ENCODE measurements around the gene ME3.
"Not testable (repeated sequence)": the region's sequence is repeated elsewhere in the genome, so short reads cannot be mapped to it uniquely, and the experiment has no call there.

Gene ME3

DNA sequence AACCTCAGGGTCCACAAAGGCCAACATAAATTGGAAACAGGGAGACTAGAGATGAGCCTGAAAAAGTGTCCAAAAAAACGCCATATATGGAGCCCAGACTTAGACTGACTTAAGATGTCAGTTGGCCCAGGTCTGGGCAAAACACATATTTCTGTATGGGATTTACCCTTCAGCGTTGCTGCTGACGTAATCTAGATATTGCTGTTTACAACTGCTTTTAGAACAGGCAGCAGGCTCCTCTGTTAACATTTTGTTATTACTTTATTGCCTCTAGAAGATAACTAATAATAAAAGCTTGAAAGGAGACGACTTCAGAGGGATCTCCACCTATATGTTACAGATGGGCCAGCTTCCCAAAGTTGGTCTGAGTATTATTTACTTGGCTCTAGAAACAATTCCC is 8.7 kb downstream of the ME3 start:
- ATAC-seq (no peak), DNase-seq (no peak)

DNA sequence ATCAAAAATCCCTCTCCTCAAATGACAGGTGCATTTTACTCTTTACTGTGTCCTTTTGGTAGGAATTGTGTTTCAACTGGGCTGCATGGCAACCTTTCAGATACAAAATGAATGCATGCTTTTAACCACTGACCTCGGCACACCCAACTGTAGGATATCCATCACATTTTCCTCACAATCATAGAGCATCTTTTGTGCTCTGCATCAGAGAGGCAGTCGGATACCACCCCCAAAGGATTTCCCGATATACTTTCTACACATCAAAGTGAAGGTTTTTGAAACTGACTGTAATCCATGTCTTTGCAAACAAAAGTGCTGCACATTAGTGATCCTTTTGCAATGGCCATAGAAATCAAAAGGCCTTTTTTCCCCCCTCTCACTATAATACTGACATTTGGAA is 9.1 kb downstream of the ME3 start:
- ATAC-seq = no peak
- no peak for DNase-seq

DNA sequence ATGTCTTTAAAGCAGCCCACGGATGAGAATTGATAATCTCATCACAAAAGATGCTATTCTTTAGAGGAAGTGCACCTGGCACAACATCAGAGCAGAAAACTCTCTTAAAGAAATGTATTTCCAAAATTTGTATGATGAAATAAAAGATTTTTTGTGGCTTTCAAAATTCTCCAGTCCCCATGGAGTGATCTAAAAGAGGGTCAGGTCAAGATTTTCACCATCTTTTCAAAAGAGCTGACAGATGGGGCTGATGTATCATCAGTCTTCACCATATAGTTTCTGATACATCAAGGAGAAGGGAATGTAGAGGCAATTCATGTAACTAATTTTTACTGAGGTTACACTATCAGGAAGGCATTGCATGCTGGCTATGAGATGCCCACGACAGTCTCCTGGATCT is 11.7 kb downstream of the ME3 start:
- ATAC-seq (no peak), DNase-seq (no peak)

DNA sequence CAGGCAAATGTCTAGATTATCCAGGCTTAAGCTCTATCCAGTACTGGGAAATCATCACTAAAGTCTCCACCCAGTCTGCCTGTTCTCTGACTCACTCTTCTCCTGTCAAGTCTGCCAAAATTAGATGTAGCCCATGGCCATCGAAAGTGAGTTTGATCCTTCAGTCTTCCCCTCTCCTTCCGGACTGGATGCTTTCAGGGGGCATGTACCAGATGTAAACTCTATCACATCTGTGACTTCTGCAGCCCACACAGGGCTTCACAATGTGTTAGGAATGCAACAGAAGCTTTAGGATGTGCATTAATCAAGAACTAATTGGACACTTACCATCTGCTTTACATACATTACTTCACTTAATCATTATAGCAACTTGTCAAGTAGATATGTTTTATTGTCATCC is 12.3 kb downstream of the ME3 start:
- ATAC-seq (no peak), DNase-seq (no peak)

DNA sequence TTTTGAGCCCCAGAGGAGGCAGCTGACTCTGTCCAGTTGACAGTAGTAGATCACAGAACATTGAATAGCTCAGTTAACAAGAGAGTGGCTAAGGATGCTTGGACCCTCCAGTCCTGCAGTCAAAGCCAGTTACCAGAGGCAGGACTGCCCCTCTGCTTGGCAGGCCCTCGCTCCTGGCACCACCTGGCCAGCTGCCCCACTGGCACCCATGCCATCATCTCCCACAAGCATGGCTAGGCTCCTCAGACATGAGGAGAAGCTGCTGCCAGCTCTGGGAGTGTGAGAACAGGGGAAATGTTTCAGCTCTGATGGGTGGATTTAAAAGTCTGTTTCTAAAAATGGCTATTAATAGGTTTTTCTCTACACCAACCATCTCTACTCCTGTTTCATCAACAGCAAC is 13.9 kb downstream of the ME3 start:
- DNase-seq = no peak
- ATAC-seq = no peak

DNA sequence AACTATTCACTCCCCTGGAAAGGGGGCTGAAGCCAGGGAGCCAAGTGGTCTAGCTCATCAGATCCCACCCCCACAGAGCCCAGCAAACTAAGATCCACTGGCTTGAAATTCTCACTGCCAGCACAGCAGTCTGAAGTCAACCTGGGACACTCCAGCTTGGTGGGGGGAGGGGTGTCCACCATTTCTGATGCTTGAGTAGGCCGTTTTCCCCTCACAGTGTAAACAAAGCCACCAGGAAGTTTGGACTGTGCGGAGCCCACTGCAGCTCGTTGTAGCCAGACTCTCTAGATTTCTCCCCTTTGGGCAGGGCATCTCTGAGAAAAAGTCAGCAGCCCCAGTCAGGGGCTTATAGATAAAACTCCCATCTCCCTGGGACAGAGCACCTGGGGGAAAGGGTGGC is 27.2 kb downstream of the ME3 start:
- DNase-seq = not testable (repeated sequence)

DNA sequence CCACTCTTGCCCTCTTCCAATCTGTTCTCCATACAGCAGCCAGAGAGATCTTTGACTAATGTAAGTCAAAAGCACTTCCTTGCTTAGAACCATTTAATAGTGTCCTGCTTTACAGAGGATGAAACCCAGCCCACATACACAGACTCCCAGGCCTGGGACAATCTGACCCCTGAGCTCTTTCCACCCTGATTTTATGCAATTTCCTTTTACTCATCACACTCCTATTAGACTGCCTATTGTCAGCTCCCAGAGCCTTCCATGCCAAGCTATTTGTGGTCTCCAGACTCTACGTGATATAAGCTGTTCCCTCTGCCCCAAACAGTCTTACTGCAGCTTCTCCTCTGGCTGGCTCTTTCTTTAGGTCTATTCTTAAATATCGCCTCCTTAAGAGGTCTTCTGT is 28.1 kb downstream of the ME3 start:
- no peak for DNase-seq
- ATAC-seq = no peak

More for the DNA sequence above, 27.2 kb downstream of the ME3 start:
- ATAC-seq = not testable (repeated sequence)

DNA sequence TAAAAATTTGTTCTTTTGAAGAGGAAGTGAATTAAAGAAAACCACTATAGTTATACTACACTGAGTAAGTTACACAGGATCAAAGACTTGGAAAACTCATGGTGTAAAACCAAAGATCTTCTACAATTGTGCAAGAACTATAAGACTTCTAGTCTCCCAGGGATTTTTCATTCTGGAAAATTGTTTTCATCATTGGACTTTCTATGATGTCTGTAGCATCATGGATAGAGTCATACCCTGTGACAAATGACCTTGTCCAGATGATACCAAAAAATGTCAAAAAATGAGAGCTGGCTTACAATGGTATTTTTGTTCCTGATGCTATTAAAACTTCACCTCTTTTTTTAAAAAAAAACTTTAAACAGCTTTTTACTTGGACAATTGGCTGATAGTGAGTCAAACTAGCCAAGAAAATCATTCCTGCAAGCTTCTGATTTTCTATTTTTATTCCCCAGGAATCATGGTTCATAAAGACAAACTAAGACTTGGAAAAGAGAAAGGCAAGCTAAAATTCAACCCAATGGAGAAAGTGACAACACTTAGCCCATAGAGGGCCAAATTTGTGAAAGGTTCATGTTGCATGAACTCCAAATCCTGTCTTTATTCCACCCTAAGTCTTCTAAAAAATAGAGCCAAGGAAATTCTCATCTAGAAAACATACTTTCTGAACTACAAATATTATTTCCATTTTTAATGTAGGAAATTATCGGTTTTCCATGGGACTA is 30.7 kb downstream of the ME3 start:
- ATAC-seq (no peak), DNase-seq (no peak)

DNA sequence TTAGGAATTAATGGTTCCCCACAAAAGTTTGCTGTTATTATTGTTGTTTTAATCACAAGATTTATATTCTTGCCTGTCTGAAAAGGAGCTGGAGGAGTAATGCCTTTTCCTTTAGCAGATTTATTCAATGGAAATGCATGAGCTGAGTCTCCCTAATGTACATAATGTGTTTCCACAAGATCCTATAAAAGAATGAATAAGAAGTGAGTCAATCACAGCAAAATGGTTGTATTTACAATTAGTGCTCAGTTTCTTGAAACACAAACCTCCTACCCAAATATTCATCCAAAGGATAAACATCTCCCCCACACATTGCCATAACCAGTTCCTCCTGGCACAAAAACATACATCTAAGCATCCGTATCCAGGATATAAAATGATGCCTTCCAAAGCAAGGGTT is 33.3 kb downstream of the ME3 start:
- DNase-seq (no peak), ATAC-seq (no peak)

DNA sequence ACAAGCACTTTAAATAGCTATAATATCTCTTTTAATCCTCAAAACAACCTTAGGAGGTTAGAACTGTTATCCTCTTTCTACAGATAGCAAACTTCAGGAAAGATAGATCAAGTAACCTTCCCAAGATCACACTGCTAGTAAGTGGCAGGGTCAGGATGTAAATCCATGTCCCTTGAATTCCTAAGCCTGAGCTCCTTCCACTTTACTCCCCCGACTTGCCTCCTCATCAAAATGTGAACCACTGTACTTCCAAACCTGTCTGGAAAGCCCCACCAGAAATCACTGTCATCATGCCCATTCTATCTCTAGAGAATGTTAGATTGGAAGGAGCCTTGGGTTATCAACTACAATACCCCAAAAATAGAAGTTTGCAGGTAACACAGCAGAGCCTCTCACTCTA is 33.7 kb downstream of the ME3 start:
- ATAC-seq (no peak), DNase-seq (no peak)

DNA sequence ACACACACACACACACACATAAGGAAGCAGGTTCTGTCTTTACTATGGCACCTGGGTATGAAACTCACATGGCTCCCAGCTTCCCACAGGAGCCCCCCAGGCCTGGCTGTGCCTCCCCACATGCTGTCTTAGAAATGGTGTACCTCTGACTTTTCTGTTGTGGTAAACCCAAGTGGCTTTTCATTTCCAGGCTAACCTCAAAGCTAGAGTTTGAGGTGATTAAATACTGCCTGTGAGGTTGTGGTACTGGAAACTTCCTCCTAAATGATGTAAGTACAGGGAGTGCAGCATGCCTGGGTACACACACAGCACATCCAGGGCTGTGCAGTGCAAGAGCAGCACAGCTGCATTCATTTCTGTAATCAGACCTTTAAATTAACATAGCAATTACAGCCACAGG is 34.4 kb downstream of the ME3 start:
- peak; percentile 86 for ATAC-seq
- DNase-seq = peak; percentile 37

DNA sequence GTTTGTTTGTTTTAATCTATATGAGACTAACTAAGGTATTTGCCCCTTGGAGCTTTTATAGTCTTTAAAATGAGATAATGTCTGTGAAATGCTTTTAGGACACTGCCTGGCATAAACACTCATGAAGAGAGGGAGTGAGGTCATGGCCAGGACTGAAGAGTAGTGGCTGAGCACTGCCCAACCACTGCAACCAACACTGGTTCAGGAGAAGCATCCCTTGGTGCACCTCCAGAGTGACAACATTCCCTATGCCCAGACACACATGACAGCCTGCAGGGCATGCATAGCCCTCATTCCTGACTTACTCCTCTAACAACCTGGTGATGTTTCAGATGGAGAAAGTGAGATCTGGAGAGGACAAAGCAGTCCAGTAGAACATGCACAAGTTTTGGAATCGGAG is 36.1 kb downstream of the ME3 start:
- DNase-seq = no peak
- ATAC-seq = no peak

DNA sequence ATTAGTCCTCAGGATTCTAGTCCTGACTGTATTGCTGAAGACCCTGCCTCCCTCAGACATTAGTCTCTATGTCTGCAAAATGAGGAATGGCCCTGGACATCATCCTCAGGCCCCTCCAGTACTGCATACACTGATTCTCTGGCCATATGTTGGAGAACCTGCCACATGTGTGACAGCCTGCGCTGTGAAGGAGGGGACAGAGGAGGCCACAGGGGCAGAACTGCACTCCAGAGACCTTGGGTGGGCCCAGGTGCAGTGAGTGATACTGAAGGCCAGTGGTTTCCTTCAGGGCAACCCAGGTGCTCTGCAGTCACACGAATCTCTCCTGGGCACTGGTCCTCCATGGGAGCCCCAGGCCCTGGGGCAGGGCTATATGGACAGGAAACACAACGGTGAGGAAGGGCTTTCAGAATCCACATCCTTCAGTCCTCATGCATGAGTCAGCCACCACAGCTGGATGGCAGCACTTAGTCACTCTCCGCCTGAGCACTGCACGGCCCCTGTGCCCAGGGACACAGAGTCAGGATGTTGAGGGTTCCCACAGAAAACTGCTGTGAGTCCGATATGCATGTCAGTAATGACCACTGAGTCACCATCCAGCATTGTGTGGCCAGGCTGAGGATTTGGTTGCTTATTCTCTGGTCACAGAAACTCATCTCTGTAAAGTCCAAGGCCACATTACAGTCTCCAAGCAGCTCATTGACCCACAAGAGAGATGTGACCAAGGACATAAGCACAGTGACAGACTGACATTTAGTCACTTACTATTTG is 39.7 kb downstream of the ME3 start:
- ATAC-seq (peak; percentile 97), DNase-seq (peak; percentile 64)

DNA sequence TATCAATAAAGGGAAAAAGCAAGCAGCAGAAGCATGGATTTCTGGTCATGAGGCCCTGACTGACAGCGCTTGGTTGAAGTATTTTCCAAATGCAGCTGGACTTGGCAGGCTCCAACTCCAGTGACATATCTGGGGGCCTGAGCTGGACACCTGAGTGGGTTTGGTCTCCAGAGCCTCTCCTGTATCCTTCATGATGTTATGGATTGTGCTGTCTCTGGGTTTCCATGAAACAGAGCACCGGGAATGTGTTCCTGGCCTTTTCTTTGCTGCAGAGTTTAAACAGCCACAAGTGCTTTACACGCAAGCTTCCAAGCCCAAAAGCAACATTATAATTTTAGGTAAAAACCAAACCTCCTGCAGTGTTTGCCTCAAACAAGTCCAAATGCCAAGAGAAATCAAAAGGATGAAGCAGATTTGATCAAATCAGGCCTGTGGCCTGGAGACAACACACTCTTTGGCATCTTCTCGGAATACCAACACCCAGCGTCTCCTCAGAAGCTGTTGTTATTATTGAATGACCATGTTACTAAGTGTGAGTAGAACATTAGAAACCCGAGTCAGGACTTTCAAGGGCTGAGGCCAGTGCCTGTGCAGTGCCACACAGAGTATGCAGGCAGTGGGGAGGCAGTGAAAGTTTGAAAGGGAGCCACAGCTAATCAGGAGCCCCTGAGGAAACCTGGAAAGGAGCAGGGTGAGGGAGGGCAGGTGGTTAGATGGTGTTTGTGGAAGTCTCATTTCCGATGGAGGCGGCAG is 42.0 kb downstream of the ME3 start:
- DNase-seq = no peak
- ATAC-seq = no peak

DNA sequence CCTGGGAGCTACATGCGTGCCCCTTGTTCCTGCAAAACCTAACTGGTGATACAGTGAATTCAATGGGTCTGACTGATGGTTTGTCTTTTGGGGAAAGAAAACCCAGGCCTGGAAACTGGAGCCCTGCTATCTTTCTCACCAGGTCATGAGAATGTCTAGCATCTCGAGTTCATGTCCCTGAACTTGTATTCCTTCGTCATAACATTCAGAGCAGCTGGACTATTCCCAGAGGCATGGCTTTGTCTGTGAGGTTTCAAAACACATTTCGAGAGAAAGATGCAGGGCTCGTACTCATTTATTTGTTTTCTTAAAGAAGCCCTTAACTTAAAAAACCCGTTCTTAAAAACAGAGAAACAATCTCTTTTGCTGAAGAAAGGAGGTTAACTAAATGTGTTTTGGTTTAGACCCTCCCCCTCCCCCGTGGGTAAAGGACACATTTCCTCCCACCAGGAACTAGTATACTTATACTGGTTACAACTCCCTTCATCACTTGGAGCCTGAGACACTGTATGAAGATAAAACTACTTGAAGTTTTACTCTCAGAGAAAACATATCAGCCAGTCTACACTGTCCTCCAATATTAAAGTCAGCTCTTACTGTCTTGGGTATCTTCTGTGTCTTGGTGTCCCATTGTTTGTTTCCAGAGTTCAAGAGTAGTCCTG is 43.2 kb downstream of the ME3 start:
- DNase-seq (no peak), ATAC-seq (no peak)

DNA sequence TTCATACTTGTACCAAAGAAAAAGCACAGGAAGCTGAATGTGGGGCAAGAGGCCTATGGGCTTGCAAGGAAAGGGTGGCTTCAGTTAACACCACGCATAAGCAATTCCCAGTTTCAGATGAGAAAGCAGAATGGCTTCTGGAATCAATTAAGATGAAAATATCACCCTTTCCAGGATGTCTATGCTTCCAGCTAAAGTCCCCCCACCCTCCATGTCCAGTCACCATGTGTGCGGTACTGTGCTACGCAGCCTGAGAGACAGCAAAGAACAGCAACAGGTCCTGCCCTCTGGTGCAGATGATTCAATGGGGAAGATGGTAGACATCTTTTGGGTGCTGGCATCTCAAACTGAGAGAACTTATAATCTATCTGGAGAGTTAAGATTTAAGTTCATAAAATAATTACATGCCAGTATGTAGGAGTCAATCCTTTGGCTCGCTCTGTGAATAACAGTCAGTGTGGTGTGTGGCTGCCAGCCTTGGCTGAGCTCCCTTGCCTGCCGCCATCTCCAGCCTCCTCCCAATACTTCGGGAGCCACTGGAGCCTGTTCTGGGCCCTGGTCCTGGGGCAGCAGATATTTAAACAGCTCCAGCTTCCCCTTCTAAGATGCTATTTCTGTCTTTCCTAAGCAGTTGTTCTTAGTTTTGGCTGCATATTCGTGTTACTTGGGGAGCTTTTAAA is 44.5 kb downstream of the ME3 start:
- DNase-seq (no peak), ATAC-seq (no peak)

DNA sequence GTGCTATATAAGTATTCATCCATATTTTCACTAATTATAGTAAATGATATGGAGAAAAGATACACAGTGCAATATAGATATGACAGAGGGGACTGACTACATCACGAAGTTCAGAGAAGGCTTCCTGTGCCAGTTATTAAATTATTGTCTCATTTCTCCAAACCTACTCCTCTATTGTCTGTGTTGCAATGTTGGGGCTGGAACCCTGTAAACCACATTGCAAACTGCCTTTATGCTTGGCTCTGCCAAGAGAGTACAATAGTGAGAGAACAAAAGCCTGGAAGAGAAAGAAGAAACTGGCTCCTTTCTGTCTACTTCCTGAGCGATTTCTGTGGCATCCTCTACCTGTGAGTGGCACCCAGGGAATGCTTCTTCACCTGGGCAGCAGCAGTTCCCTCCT is 46.4 kb downstream of the ME3 start:
- ATAC-seq = no peak
- DNase-seq = no peak

DNA sequence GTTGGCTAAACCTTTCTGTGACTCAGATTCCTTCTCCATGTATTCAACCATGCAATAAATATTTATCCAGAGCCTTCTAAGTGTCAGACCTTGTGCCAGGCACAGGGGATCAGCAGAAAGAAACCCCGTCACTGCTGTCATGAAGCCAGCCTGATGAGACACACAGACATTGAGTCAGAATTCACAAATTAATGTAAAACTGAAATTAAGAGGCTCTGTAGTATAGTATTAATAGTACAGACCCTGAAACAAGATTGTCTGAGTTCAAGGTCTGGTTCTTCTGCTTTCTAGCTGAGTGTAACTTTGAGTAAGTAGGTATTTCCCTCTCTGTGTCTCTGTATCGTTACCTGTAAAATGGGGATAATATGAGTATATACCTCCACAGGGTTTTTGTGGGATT is 46.9 kb downstream of the ME3 start:
- DNase-seq = no peak
- ATAC-seq = no peak

DNA sequence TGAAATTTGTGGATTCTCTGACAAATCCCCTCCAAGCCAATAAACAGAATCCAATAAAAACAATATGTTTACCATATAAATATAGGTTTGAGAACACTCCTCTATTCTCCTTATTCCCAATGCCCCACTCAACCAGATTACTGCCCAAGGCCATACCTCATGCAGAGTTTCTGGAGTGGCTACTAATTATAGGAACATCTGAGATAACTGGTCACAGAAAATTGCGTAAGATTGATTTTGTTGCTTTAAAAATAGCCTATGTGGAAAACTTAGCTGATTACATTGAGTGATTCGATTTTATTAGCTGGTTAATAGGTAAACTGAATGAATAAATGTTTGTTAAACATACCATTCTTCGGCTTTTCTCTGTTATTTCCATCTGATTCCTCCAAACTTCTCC is 48.0 kb downstream of the ME3 start:
- no peak for ATAC-seq
- no peak for DNase-seq

DNA sequence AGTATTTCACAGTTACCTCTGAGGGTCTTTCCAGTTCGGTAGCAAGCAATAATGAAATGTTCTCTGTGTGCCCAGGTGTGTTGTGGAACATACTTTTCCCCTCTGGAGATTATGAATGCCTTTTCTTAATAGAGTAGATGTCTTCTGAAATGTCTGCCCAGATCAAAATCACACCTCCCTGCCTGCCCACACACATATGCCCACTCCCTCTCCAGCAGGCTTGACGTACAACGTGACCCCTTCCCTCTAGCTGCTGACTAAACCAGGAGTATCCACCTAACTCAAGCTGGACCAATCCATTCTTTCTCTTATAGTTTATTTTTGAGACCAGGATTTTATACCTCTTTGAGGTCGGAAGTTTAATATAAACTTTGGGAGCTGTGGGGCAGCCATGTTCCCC is 48.7 kb downstream of the ME3 start:
- ATAC-seq (no peak), DNase-seq (no peak)

DNA sequence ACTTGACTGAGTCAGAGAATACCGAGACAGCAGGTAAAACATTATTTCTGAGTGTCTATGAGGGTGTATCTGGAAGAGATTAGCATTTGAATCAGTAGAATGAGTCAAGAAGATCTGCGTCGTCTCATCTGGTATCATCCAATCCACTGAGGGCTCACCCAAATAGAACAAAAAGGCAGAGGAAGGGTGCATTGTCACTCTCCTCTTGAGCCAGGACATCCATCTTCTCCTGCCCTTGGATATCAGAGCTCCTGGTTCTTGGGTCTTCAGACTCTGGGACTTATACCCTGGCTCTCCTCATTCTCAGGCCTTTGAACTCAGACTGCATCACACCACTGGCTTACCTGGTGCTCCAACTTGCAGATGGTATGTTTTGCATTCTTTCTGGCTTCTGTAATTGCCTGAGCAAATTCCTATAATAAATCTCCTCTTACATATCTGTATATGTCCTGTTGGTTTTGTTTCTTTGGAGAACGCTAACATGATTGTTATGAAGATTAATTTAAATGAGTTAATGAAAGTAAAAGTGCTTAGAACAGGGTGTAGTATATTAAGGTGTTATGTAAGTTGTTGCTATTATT is 49.3 kb downstream of the ME3 start:
- DNase-seq = no peak
- no peak for ATAC-seq

DNA sequence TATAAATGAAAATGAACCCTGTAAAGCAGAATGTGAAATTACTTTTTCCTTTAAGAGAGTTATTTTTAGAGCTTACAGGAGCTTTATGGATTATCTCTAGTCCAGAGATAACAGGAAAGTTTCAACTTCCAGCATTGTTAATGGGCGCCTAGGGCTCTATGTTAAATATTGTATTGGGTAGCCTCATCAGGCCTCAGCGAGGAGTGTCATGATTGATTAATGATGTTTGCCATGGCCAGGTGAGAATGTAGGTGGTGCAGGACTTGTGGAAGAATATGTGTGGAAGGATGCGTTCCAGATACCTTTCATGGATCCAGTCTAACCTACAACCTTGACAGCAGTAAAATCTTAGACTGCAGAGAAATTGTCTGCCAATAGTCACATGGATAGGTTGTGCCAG is 50.6 kb downstream of the ME3 start:
- ATAC-seq = no peak
- no peak for DNase-seq

All from stimulated activated naive CD8-positive, alpha-beta T cell treated with anti-CD3 and anti-CD28 coated beads, Interleukin-15, Interleukin-2, amounts not matched to agents 100 U/mL and 50 U/mL, for 24 hours (primary cell).